NCI-H2227 (cell line): ENCODE data around the gene SPTBN4.
A peak's percentile ranks its signal among the peaks of the same experiment; 100 is the strongest.
"Not testable (repeated sequence)": the region's sequence is repeated elsewhere in the genome, so short reads cannot be mapped to it uniquely, and the experiment has no call there.

Experiments used
- DNase-seq: peaks from one replicate; lab custom pipeline; 2025; ENCODE audit not compliant: unreplicated experiment; lab: John Stamatoyannopoulos, UW

The SPTBN4 gene

GRCh38 chr19:40502647-40503319, 36.0 kb downstream of the SPTBN4 start:
- peak; percentile 47 for DNase-seq

DNA sequence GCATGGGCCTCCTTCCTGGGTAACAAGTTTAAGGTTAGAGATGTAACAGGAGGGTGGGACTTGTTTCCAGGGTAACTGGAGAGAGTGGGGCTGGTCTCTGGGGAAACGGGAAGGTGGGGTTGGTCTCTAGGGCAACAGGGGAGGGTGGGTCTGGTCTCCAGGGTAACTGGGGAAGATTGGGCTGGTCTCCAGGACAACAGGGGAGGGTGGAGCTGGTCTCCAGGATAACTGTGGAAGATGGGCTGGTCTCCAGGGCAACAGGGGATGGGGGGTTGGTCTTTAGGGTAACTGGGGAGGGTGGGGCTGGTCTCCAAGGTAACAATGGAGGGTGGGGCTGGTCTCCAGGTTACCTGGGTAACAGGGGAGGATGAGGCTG, 36.5 kb downstream of the SPTBN4 start:
- peak; percentile 92 for DNase-seq

GRCh38 chr19:40506099-40506498, 39.3 kb downstream of the SPTBN4 start:
- DNase-seq = no peak

GRCh38 chr19:40507892-40508291, 41.1 kb downstream of the SPTBN4 start:
- DNase-seq = no peak

GRCh38 chr19:40508739-40509260, 42.0 kb downstream of the SPTBN4 start:
- DNase-seq = no peak

DNA sequence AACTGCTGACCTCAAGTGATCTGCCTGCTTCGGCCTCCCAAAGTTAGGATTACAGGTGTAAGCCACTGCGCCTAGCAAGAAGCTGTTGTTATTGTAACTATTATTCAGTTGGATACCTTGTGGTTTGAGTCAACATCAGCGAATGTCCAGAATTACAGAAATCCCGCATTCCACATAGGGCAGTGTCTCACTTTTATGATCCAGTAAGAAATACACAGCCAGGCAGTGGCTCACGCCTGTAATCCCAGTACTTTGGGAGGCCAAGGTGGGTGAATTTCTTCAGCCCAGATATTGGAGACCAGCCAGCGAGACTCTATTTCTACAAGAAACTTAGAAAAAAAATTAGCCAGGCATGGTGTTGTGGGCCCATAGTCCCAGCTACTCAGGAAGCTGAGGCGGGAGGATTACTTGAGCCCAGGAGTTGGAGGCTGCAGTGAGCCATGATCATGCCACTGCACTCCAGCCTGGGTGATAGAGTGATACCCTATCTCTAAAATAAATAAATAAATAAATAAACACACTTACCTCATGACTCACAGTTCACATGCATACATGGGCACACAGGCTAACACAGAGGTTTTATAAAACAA, 43.8 kb downstream of the SPTBN4 start:
- no peak for DNase-seq

DNA sequence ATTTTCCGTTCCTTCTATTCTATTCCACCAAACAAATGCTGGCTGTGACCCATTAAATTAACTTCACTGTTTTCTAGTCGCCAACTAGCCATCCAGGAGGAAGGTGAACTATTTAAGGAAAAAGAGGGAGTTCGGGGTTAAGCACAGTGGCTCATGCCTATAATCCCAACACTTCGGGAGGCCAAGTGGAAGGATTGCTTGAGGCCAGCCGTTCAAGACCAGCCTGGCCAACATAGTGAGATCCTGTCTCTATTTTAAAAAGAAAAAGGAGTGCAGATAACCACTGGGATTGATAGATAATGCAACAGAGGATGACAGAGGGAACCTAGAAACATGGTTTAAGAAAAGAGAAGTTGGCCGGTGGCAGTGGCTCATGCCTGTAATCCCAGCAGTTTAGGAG, 44.7 kb downstream of the SPTBN4 start:
- no peak for DNase-seq

DNA sequence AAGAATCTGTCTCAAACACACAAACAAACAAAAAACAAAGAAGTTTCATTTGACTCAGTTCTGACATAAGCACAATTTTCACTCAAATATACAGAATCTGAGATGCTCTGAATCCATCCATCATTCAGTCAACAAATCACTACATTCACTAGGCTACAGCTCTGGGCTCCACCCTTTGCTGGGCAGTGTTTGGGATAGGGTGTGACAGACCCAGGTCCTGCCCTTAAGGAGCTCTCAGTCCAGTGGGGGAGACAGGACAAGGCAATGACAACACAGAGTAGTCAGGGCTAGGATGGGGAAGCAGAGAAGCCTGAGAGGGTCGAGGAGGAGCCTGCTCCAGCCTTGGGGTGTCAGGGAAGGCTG, 45.3 kb downstream of the SPTBN4 start:
- DNase-seq = no peak

DNA sequence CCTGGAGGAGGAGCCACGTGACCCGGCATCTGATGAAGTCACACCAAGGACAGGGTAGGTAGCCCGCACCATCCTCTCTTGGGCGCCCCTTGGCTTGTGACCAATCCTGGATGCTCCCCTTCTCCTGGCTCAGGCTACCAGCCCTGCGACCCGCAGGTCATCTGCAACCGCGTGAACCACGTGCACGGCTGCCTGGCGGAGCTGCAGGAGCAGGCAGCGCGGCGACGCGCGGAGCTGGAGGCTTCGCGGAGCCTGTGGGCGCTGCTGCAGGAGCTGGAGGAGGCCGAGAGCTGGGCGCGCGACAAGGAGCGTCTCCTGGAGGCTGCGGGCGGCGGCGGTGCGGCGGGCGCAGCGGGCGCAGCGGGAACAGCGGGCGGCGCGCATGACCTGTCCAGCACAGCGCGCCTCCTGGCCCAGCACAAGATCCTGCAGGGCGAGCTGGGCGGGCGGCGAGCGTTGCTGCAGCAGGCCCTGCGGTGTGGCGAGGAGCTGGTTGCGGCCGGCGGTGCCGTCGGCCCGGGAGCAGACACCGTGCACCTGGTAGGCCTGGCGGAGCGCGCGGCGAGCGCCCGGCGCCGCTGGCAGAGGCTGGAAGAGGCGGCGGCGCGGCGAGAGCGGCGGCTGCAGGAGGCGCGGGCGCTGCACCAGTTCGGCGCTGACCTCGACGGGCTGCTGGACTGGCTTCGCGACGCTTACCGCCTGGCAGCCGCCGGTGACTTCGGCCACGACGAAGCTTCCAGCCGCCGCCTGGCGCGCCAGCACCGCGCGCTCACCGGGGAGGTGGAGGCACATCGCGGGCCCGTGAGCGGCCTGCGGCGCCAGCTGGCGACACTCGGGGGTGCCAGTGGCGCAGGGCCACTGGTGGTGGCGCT, 45.9 kb downstream of the SPTBN4 start:
- no peak for DNase-seq

DNA sequence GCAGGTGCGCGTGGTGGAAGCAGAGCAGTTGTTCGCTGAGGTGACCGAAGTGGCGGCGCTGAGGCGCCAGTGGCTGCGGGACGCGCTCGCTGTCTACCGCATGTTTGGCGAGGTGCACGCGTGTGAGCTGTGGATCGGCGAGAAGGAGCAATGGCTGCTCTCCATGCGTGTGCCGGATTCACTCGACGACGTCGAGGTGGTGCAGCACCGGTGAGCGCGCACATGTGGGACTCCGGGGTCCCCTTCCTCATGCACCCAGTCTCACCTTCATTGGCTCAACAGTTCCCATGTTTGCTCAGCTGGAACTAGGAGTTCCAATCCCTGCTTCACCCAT, 46.5 kb downstream of the SPTBN4 start:
- DNase-seq = no peak

GRCh38 chr19:40513741-40514315, 47.0 kb downstream of the SPTBN4 start:
- DNase-seq = no peak

DNA sequence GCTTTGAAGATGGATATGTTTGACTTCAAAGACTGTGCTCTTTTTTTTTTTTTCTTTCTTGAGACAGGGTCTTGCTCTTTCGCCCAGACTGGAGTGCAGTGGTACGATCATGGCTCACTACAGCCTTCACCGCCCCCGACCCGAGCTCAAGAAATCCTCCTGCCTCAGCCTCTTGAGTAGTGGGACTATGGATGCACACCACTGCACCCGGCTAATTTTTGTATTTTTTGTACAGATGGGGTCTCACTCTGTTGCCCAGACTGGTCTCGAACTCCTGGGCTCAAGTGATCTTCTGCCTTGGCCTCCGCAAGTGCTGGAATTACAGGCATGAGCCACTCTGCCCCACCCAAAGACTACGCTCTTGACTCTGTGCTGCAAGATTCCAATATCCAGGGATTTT, 50.4 kb downstream of the SPTBN4 start:
- no peak for DNase-seq

GRCh38 chr19:40519352-40520322, 52.8 kb downstream of the SPTBN4 start:
- no peak for DNase-seq

- DNase-seq = no peak
Measured at GRCh38 chr19:40521276-40521675, 54.5 kb downstream of the SPTBN4 start.

GRCh38 chr19:40521900-40522299, 55.1 kb downstream of the SPTBN4 start:
- DNase-seq = not testable (repeated sequence)

DNA sequence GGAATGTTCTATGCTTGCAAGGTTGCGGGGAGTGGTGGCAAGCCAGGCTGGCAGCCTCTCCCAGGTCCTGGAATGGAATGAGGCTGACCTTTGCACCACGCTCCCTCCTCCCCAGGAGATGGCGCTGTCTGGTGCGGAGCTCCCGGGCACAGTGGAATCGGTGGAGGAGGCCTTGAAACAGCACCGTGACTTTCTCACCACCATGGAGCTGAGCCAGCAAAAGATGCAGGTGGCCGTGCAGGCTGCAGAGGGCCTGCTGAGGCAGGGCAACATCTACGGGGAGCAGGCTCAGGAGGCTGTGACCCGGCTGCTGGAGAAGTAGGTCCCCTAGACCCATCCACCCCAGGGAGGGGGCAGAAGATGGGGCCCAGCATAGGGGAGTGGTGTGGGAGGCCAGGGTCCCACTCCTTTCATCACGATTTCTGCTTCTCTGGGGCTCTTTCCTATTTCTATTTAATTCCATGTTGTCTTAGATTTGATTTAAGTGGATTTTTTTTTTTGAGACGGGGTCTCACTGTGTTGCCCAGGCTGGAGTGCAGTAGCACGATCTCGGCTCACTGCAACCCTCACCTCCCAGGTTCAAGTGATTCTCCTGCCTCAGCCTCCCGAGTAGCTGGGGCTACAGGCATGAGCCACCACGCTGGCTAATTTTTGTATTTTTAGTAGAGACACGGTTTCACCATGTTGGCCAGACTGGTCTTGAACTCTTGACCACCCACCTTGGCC, 56.7 kb downstream of the SPTBN4 start:
- DNase-seq = peak; percentile 84

DNA sequence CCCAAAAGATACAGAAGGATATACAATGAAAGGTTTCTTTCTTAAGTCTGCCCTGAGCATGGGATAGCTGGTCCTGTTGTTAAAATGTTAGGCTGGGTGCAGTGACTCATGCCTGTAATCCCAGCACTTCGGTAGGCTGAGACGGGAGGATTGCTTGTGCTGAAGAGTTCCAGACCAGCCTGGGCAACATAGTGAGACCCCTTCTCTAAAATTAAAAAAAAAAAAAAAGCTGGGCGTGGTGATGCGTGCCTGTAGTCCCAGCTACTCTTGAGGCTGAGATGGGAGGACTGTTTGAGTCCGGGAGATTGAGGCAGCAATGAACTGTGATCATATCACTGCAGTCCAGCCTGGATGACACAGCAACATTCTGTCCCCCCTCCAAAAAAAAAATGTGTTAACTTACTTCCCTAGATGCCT, 57.3 kb downstream of the SPTBN4 start:
- DNase-seq = no peak

DNA sequence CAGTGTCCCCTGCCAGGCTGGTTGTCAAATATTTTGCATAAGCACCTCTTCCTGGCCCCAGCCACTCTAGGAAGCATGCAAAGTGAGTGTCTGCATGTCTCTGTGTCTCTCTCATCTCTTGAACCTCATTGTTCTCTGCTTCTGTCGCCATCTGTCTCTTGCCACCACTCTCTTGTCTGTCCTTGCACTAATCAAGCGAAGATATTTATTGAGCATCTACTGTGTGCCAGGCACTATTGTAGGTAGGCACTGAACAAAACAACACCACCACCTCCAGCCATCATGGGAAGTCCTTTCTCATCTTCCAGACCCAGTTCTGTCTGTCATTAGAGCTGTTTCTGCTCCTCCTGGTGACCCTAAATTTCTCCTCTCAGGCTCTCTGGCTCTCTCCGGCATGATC, 57.9 kb downstream of the SPTBN4 start:
- DNase-seq = no peak

- DNase-seq = no peak
Measured at GRCh38 chr19:40525234-40526051, 58.6 kb downstream of the SPTBN4 start.
